Suppressor macrophage (primary cell): ENCODE results near the gene TBX2.

Source experiments
- DNase-seq, 4 experiments: peaks; one replicate each; pipeline ENCODE4 v3.0.0-alpha.2; 2020 to 2022

The TBX2 gene

GRCh38 chr17:61368832-61369450, 30.7 kb upstream of the TBX2 start:
- peak in 1 of 4 experiments; percentile 7 for DNase-seq

GRCh38 chr17:61369751-61370150, 29.9 kb upstream of the TBX2 start:
- DNase-seq = no peak

- DNase-seq = no peak
Observed at GRCh38 chr17:61371179-61371578, 28.5 kb upstream of the TBX2 start.

GRCh38 chr17:61371606-61372005, 28.0 kb upstream of the TBX2 start:
- DNase-seq = no peak

- no peak for DNase-seq
Observed at GRCh38 chr17:61372436-61372835, 27.2 kb upstream of the TBX2 start.

- DNase-seq = no peak
Observed at GRCh38 chr17:61376931-61377838, 22.5 kb upstream of the TBX2 start.

GRCh38 chr17:61378658-61379456, 20.8 kb upstream of the TBX2 start:
- no peak for DNase-seq

GRCh38 chr17:61379457-61380216, 20.0 kb upstream of the TBX2 start:
- DNase-seq = no peak

- no peak for DNase-seq
Observed at GRCh38 chr17:61380217-61380835, 19.3 kb upstream of the TBX2 start.

- no peak for DNase-seq
Observed at GRCh38 chr17:61380836-61381525, 18.7 kb upstream of the TBX2 start.

GRCh38 chr17:61381537-61381936, 18.1 kb upstream of the TBX2 start:
- DNase-seq = no peak

GRCh38 chr17:61382796-61383688, 16.6 kb upstream of the TBX2 start:
- DNase-seq = no peak

GRCh38 chr17:61383689-61384201, 15.9 kb upstream of the TBX2 start:
- DNase-seq = no peak

- no peak for DNase-seq
Observed at GRCh38 chr17:61384354-61384691, 15.3 kb upstream of the TBX2 start.

- no peak for DNase-seq
Observed at GRCh38 chr17:61384692-61385576, 14.7 kb upstream of the TBX2 start.

GRCh38 chr17:61385577-61386236, 13.9 kb upstream of the TBX2 start:
- no peak for DNase-seq

- no peak for DNase-seq
Observed at GRCh38 chr17:61386251-61386650, 13.4 kb upstream of the TBX2 start.

- DNase-seq = no peak
Observed at GRCh38 chr17:61387011-61387410, 12.6 kb upstream of the TBX2 start.
